BJ (cell line): Measurements from ENCODE around the gene ADAT2. TPM values are rescaled to one million over a fixed set of nuclear protein-coding genes. Genes with fewer than 3 reads are reported as not detected.
A peak's percentile ranks its signal among the peaks of the same experiment; 100 is the strongest.

ENCODE experiments used
- CTCF ChIA-PET: fragments of 350-600 bp; formaldehyde crosslinking; extraction: SDS; loops from one replicate; lab custom pipeline; 2021; ENCODE audit warnings: antibody characterized with exemption, inconsistent platforms; lab: Yijun Ruan, JAX
- POLR2A ChIA-PET: fragments of 300-600 bp; sonication (Branson Sonifier 250); formaldehyde crosslinking; extraction: SDS; loops from one replicate; lab custom pipeline; 2021; ENCODE audit warnings: antibody characterized with exemption; lab: Charles Lee
- DNase-seq: peaks from one replicate; pipeline ENCODE4 v3.0.0-alpha.2; 2011; ENCODE audit warnings: low read depth
- H3K27me3 ChIP-seq: 2 replicates; pipeline ENCODE4 v1.6.0; 2011; ENCODE audit warnings: low read length; ENCODE audit not compliant: control insufficient read depth, insufficient read depth
- H3K36me3 ChIP-seq: 2 replicates; pipeline ENCODE4 v1.5.1; 2011; ENCODE audit warnings: low read length; ENCODE audit not compliant: control insufficient read depth, insufficient read depth
- H3K4me3 ChIP-seq: 2 replicates; pipeline ENCODE4 v1.5.1; 2011; ENCODE audit warnings: low read depth, mild to moderate bottlenecking, control low read depth, low read length
- CTCF ChIP-seq: IDR thresholded peaks from 2 replicates; pipeline ENCODE4 v1.5.1; 2011; ENCODE audit warnings: low read depth, mild to moderate bottlenecking, control low read depth, inconsistent platforms, low read length, moderate library complexity; ENCODE audit not compliant: insufficient read depth
- polyA plus RNA-seq: library from polyadenylated mRNA; depleted of rRNA; stranded (reverse); fragments of >200 nt; gene quantifications from 2 replicates; pipeline ENCODE4 v1.2.3, GENCODE V29; 2011

ADAT2 gene
- polyA plus RNA-seq, 1 experiment: 1.3 TPM

- no peaks in the 10 kb centered on the region for H3K27me3 ChIP-seq
- POLR2A ChIA-PET: interaction anchor here (0.6 to 0.7 kb wide), 2 partner anchors 367 to 1652 kb away, joined by 3 read pairs; no protein-coding TSS in a partner anchor
- H3K36me3 ChIP-seq: no peaks in the 10 kb centered on the region
- CTCF ChIA-PET: interaction anchor here (0.7 to 5.1 kb wide), 36 partner anchors 10 to 954 kb away, joined by 3 to 68 read pairs (median 4); no protein-coding TSS in a partner anchor
- peak; percentile 66 for DNase-seq
- H3K4me3 ChIP-seq: no peak overlapping the region
- peak; percentile 100 for TF ChIP-seq CTCF
These were observed 23.2 kb downstream of the ADAT2 start for GRCh38 chr6:143427109-143427817.

- no peak for DNase-seq
- ChIA-PET POLR2A (no interaction called here), CTCF (interaction anchor here (0.6 to 5.1 kb wide), 11 partner anchors 10 to 951 kb away, joined by 3 to 68 read pairs (median 5); no protein-coding TSS in a partner anchor)
These were observed 24.5 kb downstream of the ADAT2 start for GRCh38 chr6:143426026-143426425.

GRCh38 chr6:143419526-143419925 lies 31.0 kb downstream of the ADAT2 start:
- H3K4me3 ChIP-seq: no peak overlapping the region
- no peak for TF ChIP-seq CTCF
- DNase-seq: no peak
- POLR2A ChIA-PET: no interaction called here
- CTCF ChIA-PET: no interaction called here
- H3K36me3 ChIP-seq: no peaks in the 10 kb centered on the region
- H3K27me3 ChIP-seq: no peaks in the 10 kb centered on the region

More at GRCh38 chr6:143426026-143426425, 24.5 kb downstream of the ADAT2 start:
- no peak overlapping the region for H3K4me3 ChIP-seq
- H3K36me3 ChIP-seq: no peaks in the 10 kb centered on the region
- TF ChIP-seq CTCF: no peak
- H3K27me3 ChIP-seq: no peaks in the 10 kb centered on the region

GRCh38 chr6:143414769-143415168 lies 35.7 kb downstream of the ADAT2 start:
- TF ChIP-seq CTCF: no peak
- DNase-seq: no peak
- Histone ChIP-seq H3K4me3 (no peak overlapping the region), H3K27me3 (no peaks in the 10 kb centered on the region; the same call in 1 of the 2 replicates), H3K36me3 (no peaks in the 10 kb centered on the region)
- ChIA-PET POLR2A (no interaction called here), CTCF (interaction anchor here (0.8 to 1.9 kb wide), 5 partner anchors 8 to 722 kb away, joined by 3 to 9 read pairs (median 3); no protein-coding TSS in a partner anchor)

- POLR2A ChIA-PET: no interaction called here
- DNase-seq: peak; percentile 59
- H3K4me3 ChIP-seq: no peak overlapping the region
- TF ChIP-seq CTCF: no peak
- no peaks in the 10 kb centered on the region; the same call in 1 of the 2 replicates for H3K27me3 ChIP-seq
- H3K36me3 ChIP-seq: no peaks in the 10 kb centered on the region
- CTCF ChIA-PET: interaction anchor here (0.6 kb wide), 1 partner anchor 887 kb away, joined by 4 read pairs; no protein-coding TSS in a partner anchor
These were observed 39.6 kb downstream of the ADAT2 start for GRCh38 chr6:143410859-143411270.
